GM18517 (cell line): ENCODE data around the gene PRRT1.

Source experiments
- ATAC-seq: cut with Tn5 transposase; IDR thresholded peaks from one replicate; pipeline ENCODE4 v1.9.1; 2021; ENCODE audit warnings: mild to moderate bottlenecking, moderate library complexity; ENCODE audit not compliant: unreplicated experiment

Gene PRRT1

GRCh38 chr6:32127717-32128592 lies 23.8 kb downstream of the PRRT1 start, which contains the start of gene ATF6B:
TSS of gene ATF6B (minus strand) at chr6:32128246. CDS start at chr6:32128207, 39 bp downstream.
- peak; percentile 85 for ATAC-seq

GRCh38 chr6:32127409-32127716 lies 24.4 kb downstream of the PRRT1 start:
- ATAC-seq, result no peak

- no peak for ATAC-seq
Observed at GRCh38 chr6:32126880-32127279, 24.9 kb downstream of the PRRT1 start.

- no peak for ATAC-seq
Observed at GRCh38 chr6:32123681-32124080, 28.1 kb downstream of the PRRT1 start.

- ATAC-seq, result no peak
Observed at GRCh38 chr6:32120573-32121059, 31.1 kb downstream of the PRRT1 start.

GRCh38 chr6:32118782-32119628 lies 32.7 kb downstream of the PRRT1 start:
- ATAC-seq, result no peak

GRCh38 chr6:32117461-32117860 lies 34.3 kb downstream of the PRRT1 start:
- ATAC-seq, result no peak

GRCh38 chr6:32116674-32117073 lies 35.1 kb downstream of the PRRT1 start:
- ATAC-seq, result no peak

GRCh38 chr6:32115623-32116022 lies 36.1 kb downstream of the PRRT1 start:
- ATAC-seq, result no peak

GRCh38 chr6:32114796-32115195 lies 36.9 kb downstream of the PRRT1 start:
- ATAC-seq, result no peak

GRCh38 chr6:32113386-32114352 lies 38.1 kb downstream of the PRRT1 start:
- no peak for ATAC-seq

GRCh38 chr6:32112431-32112980 lies 39.2 kb downstream of the PRRT1 start:
- ATAC-seq, result no peak

- ATAC-seq, result no peak
Observed at GRCh38 chr6:32111424-32112066, 40.2 kb downstream of the PRRT1 start.

- ATAC-seq, result no peak
Observed at GRCh38 chr6:32110632-32111031, 41.1 kb downstream of the PRRT1 start.

GRCh38 chr6:32109765-32110160 lies 42.0 kb downstream of the PRRT1 start:
- ATAC-seq, result no peak

- no peak for ATAC-seq
Observed at GRCh38 chr6:32109114-32109764, 42.5 kb downstream of the PRRT1 start, which contains the start of gene TNXB. TSS of gene TNXB (minus strand) at chr6:32109338. CDS start at chr6:32098198, 11,140 bp downstream.

GRCh38 chr6:32108727-32109113 lies 43.0 kb downstream of the PRRT1 start:
- ATAC-seq, result no peak

GRCh38 chr6:32108094-32108627 lies 43.6 kb downstream of the PRRT1 start:
- ATAC-seq, result no peak

- ATAC-seq, result no peak
Observed at GRCh38 chr6:32107406-32107805, 44.3 kb downstream of the PRRT1 start.
